HEK293 (cell line): ENCODE measurements around the gene ETV3.

ENCODE experiments used
- SETDB1 ChIP-seq: IDR thresholded peaks from one replicate; pipeline ENCODE4 v1.6.1; 2017; ENCODE audit warnings: mild to moderate bottlenecking, low read length, moderate library complexity, mixed read lengths; ENCODE audit not compliant: insufficient read length
- SP2 ChIP-seq: fragments of 450-650 bp; formaldehyde crosslinking; IDR thresholded peaks from 2 replicates; pipeline ENCODE4 v1.5.1; 2016; ENCODE audit warnings: missing biosample characterization, missing genetic modification characterization
- ZNF132 ChIP-seq: fragments of 450-650 bp; formaldehyde crosslinking; IDR thresholded peaks from 2 replicates; pipeline ENCODE4 v1.5.1; 2017; ENCODE audit warnings: missing biosample characterization, missing genetic modification characterization, borderline replicate concordance
- ZNF302 ChIP-seq: fragments of 450-650 bp; formaldehyde crosslinking; IDR thresholded peaks from 2 replicates; pipeline ENCODE4 v1.5.1; 2016; ENCODE audit warnings: missing biosample characterization, missing genetic modification characterization, low read depth
- ZNF311 ChIP-seq: fragments of 450-650 bp; formaldehyde crosslinking; IDR thresholded peaks from 2 replicates; pipeline ENCODE4 v1.5.1; 2017; ENCODE audit warnings: missing biosample characterization, missing genetic modification characterization, borderline replicate concordance
- ZNF626 ChIP-seq: fragments of 450-650 bp; sonication (Bioruptor Pico); formaldehyde crosslinking; IDR thresholded peaks from 2 replicates; pipeline ENCODE4 v1.5.1; 2018; ENCODE audit warnings: missing biosample characterization, missing genetic modification characterization, inconsistent platforms
- TF ChIP-seq, protein P1 (sequence below): fragments of 450-650 bp; formaldehyde crosslinking; IDR thresholded peaks from 2 replicates; pipeline ENCODE4 v1.5.1; 2016; ENCODE audit warnings: missing biosample characterization, missing genetic modification characterization
- TF ChIP-seq, protein P2 (sequence below): fragments of 450-650 bp; formaldehyde crosslinking; IDR thresholded peaks from 2 replicates; pipeline ENCODE4 v1.5.1; 2016; ENCODE audit warnings: missing biosample characterization, missing genetic modification characterization

DNA sequence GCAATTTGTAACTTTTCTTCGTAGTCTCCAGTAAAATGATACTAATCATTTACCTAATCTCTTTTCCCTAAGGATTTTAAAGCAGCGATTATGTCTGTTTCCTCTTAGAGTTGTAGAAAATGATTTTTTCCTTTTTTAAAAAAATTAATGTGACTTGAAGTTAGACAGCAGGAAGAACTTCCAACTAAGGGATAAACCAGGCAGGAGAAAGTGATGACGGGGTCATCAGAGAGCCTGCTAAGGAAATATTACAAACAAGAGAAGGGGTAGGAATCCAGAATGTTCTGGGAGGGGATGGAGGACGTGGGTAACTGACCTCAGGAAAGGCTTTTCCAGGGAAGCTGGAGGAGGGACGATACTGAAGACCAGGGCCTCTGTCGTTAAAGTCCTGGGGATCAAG is 29.7 kb downstream of the ETV3 start:
- TF ChIP-seq, protein P1, sequence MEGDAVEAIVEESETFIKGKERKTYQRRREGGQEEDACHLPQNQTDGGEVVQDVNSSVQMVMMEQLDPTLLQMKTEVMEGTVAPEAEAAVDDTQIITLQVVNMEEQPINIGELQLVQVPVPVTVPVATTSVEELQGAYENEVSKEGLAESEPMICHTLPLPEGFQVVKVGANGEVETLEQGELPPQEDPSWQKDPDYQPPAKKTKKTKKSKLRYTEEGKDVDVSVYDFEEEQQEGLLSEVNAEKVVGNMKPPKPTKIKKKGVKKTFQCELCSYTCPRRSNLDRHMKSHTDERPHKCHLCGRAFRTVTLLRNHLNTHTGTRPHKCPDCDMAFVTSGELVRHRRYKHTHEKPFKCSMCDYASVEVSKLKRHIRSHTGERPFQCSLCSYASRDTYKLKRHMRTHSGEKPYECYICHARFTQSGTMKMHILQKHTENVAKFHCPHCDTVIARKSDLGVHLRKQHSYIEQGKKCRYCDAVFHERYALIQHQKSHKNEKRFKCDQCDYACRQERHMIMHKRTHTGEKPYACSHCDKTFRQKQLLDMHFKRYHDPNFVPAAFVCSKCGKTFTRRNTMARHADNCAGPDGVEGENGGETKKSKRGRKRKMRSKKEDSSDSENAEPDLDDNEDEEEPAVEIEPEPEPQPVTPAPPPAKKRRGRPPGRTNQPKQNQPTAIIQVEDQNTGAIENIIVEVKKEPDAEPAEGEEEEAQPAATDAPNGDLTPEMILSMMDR (tag by site-specific recombination) = no peak
- TF ChIP-seq SP2 (tag by site-specific recombination) (no peak), SETDB1 (no peak), ZNF626 (tag by site-specific recombination) (no peak), ZNF302 (tag by site-specific recombination) (no peak), ZNF311 (tag by site-specific recombination) (no peak), ZNF132 (tag by site-specific recombination) (no peak)
- TF ChIP-seq, protein P2, sequence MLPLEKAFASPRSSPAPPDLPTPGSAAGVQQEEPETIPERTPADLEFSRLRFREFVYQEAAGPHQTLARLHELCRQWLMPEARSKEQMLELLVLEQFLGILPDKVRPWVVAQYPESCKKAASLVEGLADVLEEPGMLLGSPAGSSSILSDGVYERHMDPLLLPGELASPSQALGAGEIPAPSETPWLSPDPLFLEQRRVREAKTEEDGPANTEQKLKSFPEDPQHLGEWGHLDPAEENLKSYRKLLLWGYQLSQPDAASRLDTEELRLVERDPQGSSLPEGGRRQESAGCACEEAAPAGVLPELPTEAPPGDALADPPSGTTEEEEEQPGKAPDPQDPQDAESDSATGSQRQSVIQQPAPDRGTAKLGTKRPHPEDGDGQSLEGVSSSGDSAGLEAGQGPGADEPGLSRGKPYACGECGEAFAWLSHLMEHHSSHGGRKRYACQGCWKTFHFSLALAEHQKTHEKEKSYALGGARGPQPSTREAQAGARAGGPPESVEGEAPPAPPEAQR = no peak
